NCI-H2029 treated with DMSO at 0.1 percent for 48 hours (cell line): ENCODE results near the gene LYPD4.
"Not testable (repeated sequence)": the region's sequence is repeated elsewhere in the genome, so short reads cannot be mapped to it uniquely, and the experiment has no call there.

Source experiments
- DNase-seq: peaks from one replicate; lab custom pipeline; 2025; lab: John Stamatoyannopoulos, UW

LYPD4 gene

GRCh38 chr19:41799444-41800000 lies 45.0 kb downstream of the LYPD4 start:
- DNase-seq = peak; percentile 73

DNA sequence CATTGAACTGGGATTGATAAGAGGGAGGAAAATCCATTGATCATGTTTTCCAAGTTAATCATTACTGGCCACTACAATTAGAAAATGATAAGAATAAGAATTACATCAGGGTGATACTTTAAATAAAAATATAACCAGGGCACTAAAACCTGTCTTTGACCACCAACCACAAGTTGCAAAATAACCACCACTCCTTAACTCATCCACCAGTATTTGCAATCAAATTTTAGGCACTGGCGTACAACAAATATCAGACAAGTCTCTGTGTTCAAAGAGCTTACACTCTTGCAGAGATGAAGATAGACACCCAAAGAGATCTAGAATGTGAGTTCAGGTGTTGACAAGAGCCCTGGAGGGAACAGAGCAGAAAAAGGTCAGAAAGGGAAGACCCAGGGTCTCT lies 47.6 kb downstream of the LYPD4 start:
- DNase-seq = no peak

GRCh38 chr19:41796362-41796761 lies 48.1 kb downstream of the LYPD4 start, which contains the start of gene CEACAM3:
Gene CEACAM3 (plus strand): TSS chr19:41796587. CDS start chr19:41796678, 91 bp downstream.
- no peak for DNase-seq

GRCh38 chr19:41795031-41795461 lies 49.4 kb downstream of the LYPD4 start:
- peak; percentile 54 for DNase-seq

DNA sequence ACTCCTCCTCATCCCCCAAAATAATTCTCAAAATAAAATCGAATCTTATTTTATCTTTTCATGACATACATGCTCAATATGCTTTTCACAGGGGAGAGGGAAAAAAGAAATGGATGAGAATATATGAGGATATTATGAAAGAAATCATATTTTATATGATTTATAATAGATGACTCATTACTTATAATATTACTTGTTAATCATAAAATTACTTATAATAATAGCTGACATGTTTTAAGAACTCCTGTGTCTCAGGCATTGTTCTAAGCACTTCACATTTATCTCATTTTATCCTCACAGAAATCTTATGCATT lies 51.1 kb downstream of the LYPD4 start:
- no peak for DNase-seq

DNA sequence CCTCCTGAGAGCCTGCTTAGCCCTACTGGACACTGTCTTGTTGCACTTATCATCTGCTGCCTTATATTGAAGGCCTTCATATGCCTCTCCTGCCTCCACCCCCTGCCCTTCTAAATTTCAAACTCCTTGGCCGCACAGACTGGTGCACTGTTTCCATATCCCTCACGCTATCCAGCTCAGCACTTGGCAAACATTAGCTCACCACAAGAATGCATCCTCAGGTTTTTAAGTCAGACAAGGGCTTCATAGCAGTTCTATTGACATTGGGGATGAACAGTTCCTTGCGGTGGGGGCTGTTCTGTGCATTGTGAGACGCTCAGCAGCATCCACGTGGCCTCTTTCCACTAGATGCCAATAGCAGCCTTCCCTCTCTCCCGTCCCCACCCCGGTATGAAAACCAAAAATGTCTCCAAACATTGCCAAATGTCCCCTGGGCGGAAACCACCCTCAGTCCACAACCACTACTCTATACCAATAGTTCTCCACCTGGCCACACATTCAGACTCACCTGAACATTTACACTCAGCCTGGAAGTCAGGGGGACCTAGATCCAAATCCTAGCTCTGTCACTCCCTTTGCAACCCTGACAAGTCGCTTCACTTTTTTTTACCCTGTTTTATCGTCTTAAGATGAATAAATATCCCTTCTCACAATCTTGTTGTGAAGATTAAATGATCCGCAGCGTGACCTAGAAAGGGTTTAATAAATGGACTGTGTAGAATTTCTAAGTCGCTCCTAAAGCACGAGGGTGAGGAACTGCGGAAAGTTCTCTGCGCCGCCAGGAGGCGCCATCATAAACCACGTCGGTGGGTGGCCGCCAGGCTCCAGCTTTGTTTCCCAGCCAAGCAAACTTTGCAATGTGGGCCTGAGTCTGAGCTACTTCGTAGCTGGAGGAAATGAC lies 51.7 kb downstream of the LYPD4 start:
- DNase-seq = peak; percentile 78

GRCh38 chr19:41789053-41789452 lies 55.4 kb downstream of the LYPD4 start:
- DNase-seq = peak; percentile 90

GRCh38 chr19:41788518-41788917 lies 56.0 kb downstream of the LYPD4 start:
- not testable (repeated sequence) for DNase-seq
